GM19193 (cell line): ENCODE data around the gene ADGRD1.

Experiments
- POLR2A ChIP-seq: IDR thresholded peaks from 4 replicates; pipeline ENCODE4 v1.6.1; 2011; ENCODE audit not compliant: insufficient read depth, insufficient read length; ENCODE audit errors: extremely low read depth

Gene ADGRD1

DNA sequence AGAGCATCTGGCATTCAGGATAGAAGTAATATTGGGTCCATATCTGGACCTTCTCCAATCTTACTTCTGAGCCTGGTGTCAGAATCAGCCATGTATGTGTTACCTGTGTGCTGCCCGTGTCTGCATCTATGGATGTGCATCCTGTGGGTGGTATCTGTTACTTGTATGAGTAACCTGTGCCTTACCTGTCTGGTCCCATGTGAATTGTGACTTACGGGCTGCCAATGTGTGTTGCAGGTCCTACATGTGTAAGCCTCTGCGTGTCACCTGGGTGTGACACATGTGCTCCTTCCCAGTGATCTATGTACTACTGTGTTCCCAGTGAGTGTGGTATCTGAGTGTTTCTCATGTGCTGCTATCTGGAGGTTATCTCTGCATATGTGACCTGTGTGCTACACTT lies 208.4 kb downstream of the ADGRD1 start:
- no peak for TF ChIP-seq POLR2A

DNA sequence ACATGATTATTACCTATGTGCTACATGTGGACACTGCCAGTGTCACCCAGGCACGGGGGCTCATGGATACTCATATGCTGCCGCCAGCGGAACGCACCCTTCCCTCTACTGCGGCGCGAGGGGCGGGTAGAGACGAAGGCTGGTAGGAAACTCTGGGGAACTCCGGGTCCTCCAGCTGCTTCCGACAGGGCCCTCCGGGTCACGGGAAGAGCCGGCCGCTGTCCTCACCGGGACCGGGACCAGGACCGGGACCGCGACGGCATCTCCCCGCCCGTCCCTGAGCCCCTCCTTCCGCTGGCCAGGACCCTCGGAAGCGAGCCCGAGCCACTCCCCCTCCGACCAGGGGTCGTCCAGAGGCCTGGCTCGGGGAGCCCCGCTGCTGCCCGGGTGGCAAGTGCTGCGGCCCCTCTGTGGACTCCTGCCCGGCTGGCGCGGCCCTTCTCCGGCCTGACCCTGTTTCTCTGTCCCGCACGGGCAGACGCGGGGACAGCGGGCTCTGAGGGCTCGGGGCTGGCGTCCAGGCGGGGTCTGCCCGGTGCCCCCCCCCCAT lies 209.6 kb downstream of the ADGRD1 start:
- TF ChIP-seq POLR2A, result no peak

GRCh38 chr12:131164096-131164872 lies 210.6 kb downstream of the ADGRD1 start:
- no peak for TF ChIP-seq POLR2A

DNA sequence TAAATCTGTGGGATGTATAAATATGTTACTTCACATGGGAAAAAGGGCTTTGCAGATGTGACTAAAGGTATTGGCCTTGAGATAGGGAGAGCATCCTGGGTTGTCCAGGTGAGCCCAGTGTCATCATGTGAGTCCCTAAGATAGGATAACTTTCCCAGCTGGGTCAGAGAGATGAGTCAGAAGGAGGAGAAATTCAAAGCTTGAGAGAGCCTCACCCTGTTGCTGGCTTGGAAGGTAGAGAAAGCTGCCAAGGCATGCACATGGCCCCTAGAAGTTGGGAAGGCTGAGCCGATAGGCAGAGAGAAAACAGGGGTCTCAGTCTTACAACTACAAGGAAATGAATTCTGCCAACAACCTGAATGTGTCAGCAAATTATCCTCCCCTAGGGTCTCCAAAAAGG lies 213.0 kb downstream of the ADGRD1 start:
- no peak for TF ChIP-seq POLR2A

DNA sequence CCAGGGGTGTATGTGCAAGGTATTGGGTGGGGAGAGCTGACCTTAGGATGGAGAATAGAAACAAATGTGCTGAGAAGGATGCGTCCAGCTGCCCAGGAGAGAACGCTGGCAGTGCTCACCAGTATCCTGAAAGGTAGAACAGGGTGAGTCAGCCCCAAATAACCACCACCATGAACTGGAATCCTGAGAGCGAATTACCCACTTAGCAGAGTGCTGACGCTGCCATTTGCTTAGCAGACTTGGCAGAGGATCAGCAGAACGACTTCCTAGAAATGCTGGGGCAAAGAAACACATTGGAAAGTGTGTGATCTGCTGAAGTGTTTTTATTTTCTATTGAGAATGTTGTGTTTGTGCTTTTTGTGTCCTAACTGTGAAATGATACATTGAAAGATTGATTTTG lies 213.6 kb downstream of the ADGRD1 start:
- TF ChIP-seq POLR2A, result no peak

DNA sequence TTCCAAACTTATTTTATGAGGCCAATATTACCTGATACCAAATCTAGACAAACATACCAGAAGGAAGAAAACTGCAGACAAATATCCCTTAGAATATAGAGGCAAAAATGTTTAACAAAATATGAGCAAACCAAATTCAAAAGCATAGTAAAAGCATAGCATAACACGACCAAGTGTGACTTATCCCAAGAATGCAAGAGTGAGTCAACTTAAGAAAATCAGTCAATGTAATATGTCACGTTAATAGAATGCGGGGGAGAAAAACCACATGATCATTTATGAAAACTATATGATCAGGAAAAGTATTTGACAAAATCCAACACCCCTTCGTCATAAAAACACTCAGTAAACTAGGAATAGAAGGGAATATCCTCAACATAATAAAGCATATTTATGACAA lies 217.3 kb downstream of the ADGRD1 start:
- TF ChIP-seq POLR2A, result no peak

- TF ChIP-seq POLR2A, result no peak
Measured at GRCh38 chr12:131174901-131175300, 221.2 kb downstream of the ADGRD1 start.

DNA sequence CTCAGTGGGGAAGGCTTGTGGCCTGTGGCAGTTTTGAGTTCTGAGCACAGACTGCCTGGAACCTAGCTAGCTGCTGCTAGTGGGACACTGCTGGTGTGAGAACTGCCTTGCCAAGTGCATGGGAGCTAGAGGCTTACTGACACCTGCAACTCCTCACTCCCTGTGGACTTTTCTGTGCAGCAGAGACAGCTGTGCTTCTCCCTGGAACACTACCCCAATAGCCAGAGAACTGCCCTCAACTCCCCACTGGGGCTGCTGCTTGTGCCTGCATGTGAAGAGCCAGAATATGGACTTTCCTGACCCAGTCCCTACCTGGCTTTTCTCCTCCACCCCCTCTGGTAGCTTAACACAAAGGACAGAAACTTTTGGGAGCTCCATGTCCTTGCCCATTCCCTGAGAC lies 222.6 kb downstream of the ADGRD1 start:
- no peak for TF ChIP-seq POLR2A

DNA sequence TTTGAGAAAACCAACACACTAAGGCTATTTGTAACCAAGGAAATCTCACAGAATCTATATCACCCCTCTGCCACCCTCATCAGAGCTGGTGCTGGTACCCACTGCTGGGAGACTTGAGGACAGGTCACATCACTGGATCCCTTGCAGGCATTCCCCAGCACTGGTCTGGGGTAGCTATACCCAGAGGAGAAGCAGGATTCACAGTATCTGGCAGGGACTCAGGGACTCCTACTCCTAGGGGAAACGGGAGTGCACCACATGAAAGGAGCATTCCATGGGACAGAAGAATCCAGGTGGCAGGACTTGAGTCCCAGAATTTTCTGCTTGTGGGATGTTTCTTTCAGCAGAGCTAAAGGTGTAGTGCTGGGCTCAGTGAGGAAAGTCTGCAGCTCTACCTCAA lies 223.2 kb downstream of the ADGRD1 start:
- TF ChIP-seq POLR2A, result no peak

- no peak for TF ChIP-seq POLR2A
Measured at GRCh38 chr12:131177599-131177998, 223.9 kb downstream of the ADGRD1 start.

- TF ChIP-seq POLR2A, result no peak
Measured at GRCh38 chr12:131187602-131188001, 233.9 kb downstream of the ADGRD1 start.

DNA sequence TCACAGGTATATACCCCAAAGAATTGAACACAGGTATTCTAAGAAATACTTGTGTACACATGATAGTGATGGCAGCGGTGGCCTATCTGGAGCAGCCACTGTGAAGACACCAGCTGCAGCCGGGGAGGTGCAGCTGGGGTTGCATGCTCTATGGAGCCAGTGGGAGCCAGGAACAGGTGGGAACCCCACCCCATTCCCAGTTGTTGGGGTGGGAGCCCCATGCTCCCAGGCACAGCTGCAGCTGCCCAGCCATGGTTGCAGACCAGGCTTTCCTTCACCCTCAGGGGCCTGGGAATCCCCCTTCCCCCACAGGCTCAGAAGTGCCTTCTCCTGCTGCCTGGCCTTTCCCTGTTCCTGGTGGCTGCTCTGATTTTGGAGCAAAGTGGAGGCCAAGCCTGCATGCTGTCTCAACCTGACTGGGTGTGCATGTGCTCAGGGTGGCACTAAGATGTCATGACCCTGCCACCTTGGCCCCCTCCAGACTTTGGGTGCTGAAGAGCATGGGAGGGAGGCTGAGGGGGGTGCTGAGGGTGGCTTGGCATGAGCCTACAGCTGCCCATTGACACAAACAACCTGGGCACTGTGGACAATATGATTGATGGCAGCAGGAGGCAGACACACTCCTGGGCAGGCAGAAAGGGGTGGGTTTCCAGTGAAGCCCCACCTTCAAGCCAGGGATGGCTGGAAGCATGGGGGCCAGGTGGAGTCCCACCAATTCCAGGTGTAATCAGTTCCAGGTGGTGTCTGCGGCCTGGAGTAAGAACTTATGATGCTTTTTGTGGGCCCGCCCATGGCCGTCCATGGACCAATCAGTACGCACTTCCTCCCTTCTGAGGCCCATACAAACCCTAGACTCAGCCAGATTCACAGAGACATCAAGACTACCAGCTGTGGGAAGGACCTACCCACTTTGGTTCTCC lies 234.7 kb downstream of the ADGRD1 start:
- TF ChIP-seq POLR2A, result no peak

- no peak for TF ChIP-seq POLR2A
Measured at GRCh38 chr12:131189781-131190180, 236.1 kb downstream of the ADGRD1 start.

DNA sequence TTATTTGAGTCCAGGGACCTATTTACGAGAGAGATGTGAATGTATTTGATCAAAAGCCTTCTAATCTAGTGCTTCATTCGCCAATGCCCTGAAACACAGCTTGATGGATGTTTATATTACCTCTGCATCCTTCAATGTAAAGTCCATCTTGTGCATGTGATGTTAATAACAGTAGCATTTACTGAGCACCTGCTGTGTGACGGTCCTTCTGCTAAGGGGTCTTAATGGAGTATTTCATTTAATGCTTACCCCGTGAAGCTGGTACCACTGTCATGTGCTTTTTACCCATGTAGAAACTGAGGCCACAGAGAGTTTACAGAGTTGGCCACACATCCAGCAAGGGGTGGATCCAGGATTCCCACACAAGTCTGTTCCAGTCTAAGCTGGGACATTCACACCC lies 237.3 kb downstream of the ADGRD1 start:
- no peak for TF ChIP-seq POLR2A
